Smooth muscle cell (in vitro differentiated cells): ENCODE measurements around the gene CTSF. TPM values are rescaled to one million over a fixed set of nuclear protein-coding genes. Genes with fewer than 3 reads are reported as not detected.
"Not testable (repeated sequence)": the region's sequence is repeated elsewhere in the genome, so short reads cannot be mapped to it uniquely, and the experiment has no call there.

Experiments
- DNase-seq: peaks from one replicate; lab custom pipeline; 2025; ENCODE audit not compliant: unreplicated experiment; lab: John Stamatoyannopoulos, UW
- H2AFZ ChIP-seq: fragments of 200-600 bp; sonication (generic); 2 replicates; pipeline ENCODE4 v1.6.0; 2016; ENCODE audit warnings: antibody characterized with exemption, low read depth, mild to moderate bottlenecking
- H3F3A ChIP-seq: fragments of 200-600 bp; sonication (generic); 2 replicates; pipeline ENCODE4 v1.6.0; 2017; ENCODE audit warnings: antibody characterized with exemption, low read depth
- H3K27ac ChIP-seq: fragments of 200-600 bp; sonication (generic); 2 replicates; pipeline ENCODE4 v1.5.1; 2016; ENCODE audit warnings: low read depth, mild to moderate bottlenecking
- H3K27me3 ChIP-seq: fragments of 200-600 bp; sonication (generic); 2 replicates; pipeline ENCODE4 v1.6.1; 2016; ENCODE audit warnings: low read depth, mild to moderate bottlenecking
- H3K36me3 ChIP-seq: fragments of 200-600 bp; sonication (generic); 2 replicates; pipeline ENCODE4 v1.5.1; 2016; ENCODE audit warnings: low read depth
- H3K4me1 ChIP-seq: fragments of 200-600 bp; sonication (generic); 2 replicates; pipeline ENCODE4 v1.5.1; 2016; ENCODE audit warnings: low read depth
- H3K4me2 ChIP-seq: fragments of 200-600 bp; sonication (generic); 2 replicates; pipeline ENCODE4 v1.6.0; 2016; ENCODE audit warnings: mild to moderate bottlenecking
- H3K4me3 ChIP-seq: fragments of 200-600 bp; sonication (generic); 2 replicates; pipeline ENCODE4 v1.5.1; 2016; ENCODE audit warnings: mild to moderate bottlenecking
- H3K79me2 ChIP-seq: fragments of 200-600 bp; sonication (generic); 2 replicates; pipeline ENCODE4 v1.6.0; 2016; ENCODE audit warnings: low read depth, mild to moderate bottlenecking
- H3K9ac ChIP-seq: fragments of 200-600 bp; sonication (generic); 2 replicates; pipeline ENCODE4 v1.6.0; 2016; ENCODE audit warnings: low read depth
- H3K9me3 ChIP-seq: fragments of 200-600 bp; sonication (generic); replicated peaks from 2 replicates; pipeline ENCODE4 v1.5.1; 2016; ENCODE audit warnings: low read depth
- H4K20me1 ChIP-seq: fragments of 200-600 bp; sonication (generic); 2 replicates; pipeline ENCODE4 v1.6.0; 2016; ENCODE audit warnings: low read depth
- CTCF ChIP-seq: fragments of 200-600 bp; sonication (generic); IDR thresholded peaks from 2 replicates; pipeline ENCODE4 v1.5.1; 2017; ENCODE audit warnings: borderline replicate concordance, mild to moderate bottlenecking, antibody characterized with exemption; ENCODE audit not compliant: insufficient read depth, poor library complexity, severe bottlenecking
- WGBS: methylation state at CpG from one replicate; pipeline ENCODE4 v1.1.7; 2016; ENCODE audit warnings: low lambda C conversion rate; 5-methylcytosine and 5-hydroxymethylcytosine counted together
- polyA plus RNA-seq: library from polyadenylated mRNA; unstranded; fragments of >200 nt; fragmentation: Nextera tagmentation; extraction: Ambion mirVana; gene quantifications from 2 replicates; pipeline ENCODE4 v1.2.1, GENCODE V29; 2016
- total RNA-seq: library from RNA; depleted of rRNA; stranded (reverse); fragments of >200 nt; gene quantifications from 2 replicates; pipeline ENCODE4 v1.2.3, GENCODE V29; 2014

Gene CTSF
- total and polyA plus RNA-seq, 2 experiments from 2014 or later = 0.45 to 0.62 TPM

- Histone ChIP-seq H3K27me3 (no peaks in the 10 kb centered on the region), H4K20me1 (no peaks in the 10 kb centered on the region), H3K79me2 (no peaks in the 10 kb centered on the region), H3F3A (no peaks in the 10 kb centered on the region), H3K36me3 (no peaks in the 10 kb centered on the region), H3K4me3 (no peak overlapping the region), H2AFZ (no peak overlapping the region), H3K4me2 (no peak overlapping the region), H3K4me1 (no peaks in the 10 kb centered on the region), H3K9ac (no peak overlapping the region), H3K9me3 (no peaks in the 10 kb centered on the region), H3K27ac (no peak overlapping the region)
- no peak for DNase-seq
- TF ChIP-seq CTCF = no peak
- 91% methylated on average over 8 of the region's 8 CpGs for WGBS
These were observed 38.9 kb upstream of the CTSF start for GRCh38 chr11:66607126-66607834.

GRCh38 chr11:66606608-66607007 is 38.2 kb upstream of the CTSF start:
- 96% methylated on average over 3 of the region's 3 CpGs for WGBS
- not testable (repeated sequence) for H3K9ac ChIP-seq, H2AFZ ChIP-seq, H3K79me2 ChIP-seq, H3K27me3 ChIP-seq, H3K4me3 ChIP-seq, H4K20me1 ChIP-seq, H3K36me3 ChIP-seq, H3K4me1 ChIP-seq, H3K9me3 ChIP-seq, DNase-seq, H3K4me2 ChIP-seq, H3F3A ChIP-seq, H3K27ac ChIP-seq

GRCh38 chr11:66604155-66604554 is 35.7 kb upstream of the CTSF start:
- H2AFZ ChIP-seq = no peak overlapping the region
- H3K79me2 ChIP-seq = no peaks in the 10 kb centered on the region
- H3K27me3 ChIP-seq = no peaks in the 10 kb centered on the region
- no peaks in the 10 kb centered on the region for H3K9me3 ChIP-seq
- no peak for DNase-seq
- H4K20me1 ChIP-seq = peaks cover 5% of the 10 kb centered on the region
- no peaks in the 10 kb centered on the region for H3K4me1 ChIP-seq
- WGBS = 94% methylated on average over 5 of the region's 5 CpGs
- H3K4me2 ChIP-seq = no peak overlapping the region
- no peak overlapping the region for H3K4me3 ChIP-seq
- TF ChIP-seq CTCF = no peak
- H3K9ac ChIP-seq = no peak overlapping the region
- no peak overlapping the region for H3K27ac ChIP-seq
- H3K36me3 ChIP-seq = no peaks in the 10 kb centered on the region
- H3F3A ChIP-seq = no peaks in the 10 kb centered on the region

- H3K27ac ChIP-seq = no peak overlapping the region
- no peak overlapping the region for H3K4me2 ChIP-seq
- no peak overlapping the region for H2AFZ ChIP-seq
- no peak for DNase-seq
- no peaks in the 10 kb centered on the region for H3K36me3 ChIP-seq
- H3F3A ChIP-seq = no peaks in the 10 kb centered on the region
- no peak overlapping the region for H3K9ac ChIP-seq
- H3K27me3 ChIP-seq = no peaks in the 10 kb centered on the region
- H4K20me1 ChIP-seq = peaks cover 5% of the 10 kb centered on the region
- no peaks in the 10 kb centered on the region for H3K9me3 ChIP-seq
- no peaks in the 10 kb centered on the region for H3K4me1 ChIP-seq
- WGBS = 98% methylated on average over 6 of the region's 6 CpGs
- TF ChIP-seq CTCF = no peak
- no peak overlapping the region for H3K4me3 ChIP-seq
- no peaks in the 10 kb centered on the region for H3K79me2 ChIP-seq
These were observed 34.7 kb upstream of the CTSF start for GRCh38 chr11:66603072-66603471.
